Measurements from ENCODE around the gene GNL1. TPM values are rescaled to one million over a fixed set of nuclear protein-coding genes. Genes with fewer than 3 reads are reported as not detected.
"Not testable (repeated sequence)": the region's sequence is repeated elsewhere in the genome, so short reads cannot be mapped to it uniquely, and the experiment has no call there.

GNL1 gene
- polyA plus RNA-seq (ENCODE audit: low read depth in 6 of 6), result 10 to 100 TPM; 23.8 to 47.4 (median 36.8) TPM

GRCh38 chr6:30556066-30556905 is at the start of gene GNL1:
Gene GNL1, minus strand, starts transcription at chr6:30556489. Its CDS starts 286 bp downstream, at chr6:30556203.
- peaks cover 12 to 28% of the 10 kb centered on the region in 2 donors for H3K36me3 Mint-ChIP-seq
- no peaks in the 10 kb centered on the region for H3K27me3 Mint-ChIP-seq

DNA sequence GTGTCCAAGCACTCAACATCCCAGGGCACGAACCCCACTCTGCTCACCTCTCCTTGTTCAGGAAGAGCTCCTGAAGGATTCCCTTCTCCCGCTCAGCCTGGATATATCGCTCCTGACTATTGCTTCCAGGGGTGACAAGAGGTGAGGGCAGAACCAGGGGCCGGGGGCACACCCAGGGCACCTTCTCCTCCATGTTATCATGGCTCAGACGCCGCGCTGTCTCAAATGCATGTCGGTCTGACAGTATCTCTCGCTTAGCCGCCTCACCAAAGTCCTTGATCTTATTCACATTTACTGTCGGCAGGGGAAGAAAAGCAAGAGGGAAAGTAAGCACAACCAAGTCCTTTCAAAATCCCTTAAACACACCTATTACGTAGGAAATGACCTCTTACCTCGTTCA is 47.7 kb upstream of the GNL1 start:
- H3K4me3 Mint-ChIP-seq, result no peak overlapping the region
- H3K36me3 Mint-ChIP-seq, result peaks cover 21 to 35% of the 10 kb centered on the region in 2 donors
- no peak for DNase-seq
- no peak for ATAC-seq (ENCODE audit: low read depth in 2 of 2)
- no peaks in the 10 kb centered on the region for H3K27me3 Mint-ChIP-seq
- H3K27ac Mint-ChIP-seq, result peak overlapping the region in 2 of 6 donors; percentile 42 to 88
- no peaks in the 10 kb centered on the region for H3K9me3 Mint-ChIP-seq
- peaks cover 17 to 22% (median 18%) of the 10 kb centered on the region in 3 donors for H3K4me1 Mint-ChIP-seq

More at GRCh38 chr6:30556066-30556905, at the start of gene GNL1:
- peak within 1 kb of the TSS; percentile 98 to 100 (median 99) for H3K4me3 Mint-ChIP-seq
- H3K4me1 Mint-ChIP-seq, result peaks cover 35 to 53% (median 49%) of the 10 kb centered on the region in 3 donors
- ATAC-seq (ENCODE audit: low read depth in 2 of 2), result peak; percentile 79 to 80
- peak within 1 kb of the TSS; percentile 99 to 100 (median 100) for H3K27ac Mint-ChIP-seq
- no peaks in the 10 kb centered on the region for H3K9me3 Mint-ChIP-seq
- peak; percentile 99 for DNase-seq

DNA sequence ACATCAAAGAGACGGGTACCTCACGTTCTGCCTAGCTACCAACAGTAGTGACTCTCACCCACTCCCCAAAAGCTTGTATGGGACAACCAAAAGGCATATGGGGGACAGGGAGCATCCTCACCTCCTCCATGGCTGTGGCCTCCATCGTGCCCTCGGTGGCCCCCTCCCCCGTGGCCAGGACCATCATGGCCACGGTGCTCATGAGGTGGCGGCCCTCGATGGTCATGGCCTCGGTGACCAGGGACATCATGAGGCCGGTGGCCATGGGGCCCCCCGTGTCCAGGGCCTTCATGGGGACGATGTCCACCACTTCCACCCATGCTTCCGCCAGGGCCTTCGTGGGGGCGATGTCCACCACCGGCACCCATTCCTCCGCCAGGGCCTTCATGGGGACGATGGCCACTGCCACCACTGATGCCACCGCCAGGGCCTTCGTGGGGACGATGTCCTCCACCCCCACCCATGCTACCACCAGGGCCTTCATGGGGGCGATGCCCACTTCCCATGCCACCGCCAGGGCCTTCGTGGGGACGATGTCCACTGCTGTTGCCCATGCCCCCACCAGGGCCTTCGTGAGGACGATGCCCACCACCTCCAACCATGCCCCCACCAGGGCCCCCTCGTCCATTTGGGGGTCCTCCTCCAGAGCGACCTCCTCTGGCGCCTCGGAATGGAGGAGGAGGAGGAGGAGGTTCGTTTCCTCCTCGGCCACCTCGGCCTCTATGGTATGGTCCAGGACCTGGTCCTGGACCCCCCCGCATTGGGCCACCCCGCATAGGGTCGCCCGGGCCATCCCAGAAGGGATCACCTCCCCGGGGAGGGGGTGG is 45.7 kb upstream of the GNL1 start:
- Mint-ChIP-seq H3K4me3 (no peak overlapping the region), H3K27ac (peak overlapping the region in 3 of 6 donors; percentile 47 to 62 (median 57)), H3K36me3 (peaks cover 16 to 28% of the 10 kb centered on the region in 2 donors), H3K9me3 (no peaks in the 10 kb centered on the region), H3K4me1 (peaks cover 15 to 19% (median 16%) of the 10 kb centered on the region in 3 donors), H3K27me3 (no peaks in the 10 kb centered on the region)
- ATAC-seq (ENCODE audit: low read depth in 2 of 2) (no peak), DNase-seq (no peak)

DNA sequence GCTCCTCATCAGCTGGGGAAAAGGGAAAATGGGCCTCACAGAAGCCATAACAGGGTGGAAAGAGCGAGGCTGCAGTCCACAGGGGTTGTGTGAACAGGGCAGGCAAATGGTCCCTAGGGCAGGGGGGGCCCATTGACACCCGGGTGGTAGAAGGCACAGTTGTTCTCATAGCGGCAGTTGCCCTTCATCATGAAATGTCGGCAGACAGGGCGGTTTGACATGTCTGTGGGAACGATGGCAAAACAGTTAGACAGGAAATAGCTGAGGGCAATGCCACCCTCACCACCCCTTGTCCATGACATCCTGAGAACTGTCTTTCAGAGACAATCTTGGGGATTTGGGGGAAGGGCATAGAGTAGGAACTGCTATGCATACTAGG is 45.1 kb upstream of the GNL1 start:
- DNase-seq (no peak), ATAC-seq (ENCODE audit: low read depth in 2 of 2) (no peak)
- Mint-ChIP-seq H3K27me3 (no peaks in the 10 kb centered on the region), H3K9me3 (no peaks in the 10 kb centered on the region), H3K4me1 (peaks cover 16 to 19% (median 18%) of the 10 kb centered on the region in 3 donors), H3K4me3 (no peak overlapping the region), H3K36me3 (peaks cover 15 to 27% of the 10 kb centered on the region in 2 donors), H3K27ac (peak overlapping the region in 4 of 6 donors; percentile 47 to 91 (median 62))

GRCh38 chr6:30600451-30600961 is 44.2 kb upstream of the GNL1 start:
- no peaks in the 10 kb centered on the region for H3K9me3 Mint-ChIP-seq
- DNase-seq (no peak), ATAC-seq (ENCODE audit: low read depth in 2 of 2) (no peak)
- H3K36me3 Mint-ChIP-seq, result peaks cover 8 to 20% of the 10 kb centered on the region in 2 donors
- peaks cover 14 to 19% (median 14%) of the 10 kb centered on the region in 3 donors for H3K4me1 Mint-ChIP-seq
- no peak overlapping the region for H3K4me3 Mint-ChIP-seq
- H3K27me3 Mint-ChIP-seq, result no peaks in the 10 kb centered on the region
- no peak overlapping the region for H3K27ac Mint-ChIP-seq

- peaks cover 14 to 19% (median 16%) of the 10 kb centered on the region in 3 donors for H3K4me1 Mint-ChIP-seq
- peak overlapping the region in 4 of 6 donors; percentile 7 to 61 (median 48) for H3K27ac Mint-ChIP-seq
- H3K36me3 Mint-ChIP-seq, result peaks cover 4 to 20% of the 10 kb centered on the region in 2 donors
- DNase-seq, result no peak
- ATAC-seq (ENCODE audit: low read depth in 2 of 2), result no peak
- no peaks in the 10 kb centered on the region for H3K27me3 Mint-ChIP-seq
- H3K9me3 Mint-ChIP-seq, result no peaks in the 10 kb centered on the region
- peak overlapping the region in 1 of 8 donors; percentile 35 for H3K4me3 Mint-ChIP-seq
Observed at GRCh38 chr6:30599625-30600324, 43.5 kb upstream of the GNL1 start.

DNA sequence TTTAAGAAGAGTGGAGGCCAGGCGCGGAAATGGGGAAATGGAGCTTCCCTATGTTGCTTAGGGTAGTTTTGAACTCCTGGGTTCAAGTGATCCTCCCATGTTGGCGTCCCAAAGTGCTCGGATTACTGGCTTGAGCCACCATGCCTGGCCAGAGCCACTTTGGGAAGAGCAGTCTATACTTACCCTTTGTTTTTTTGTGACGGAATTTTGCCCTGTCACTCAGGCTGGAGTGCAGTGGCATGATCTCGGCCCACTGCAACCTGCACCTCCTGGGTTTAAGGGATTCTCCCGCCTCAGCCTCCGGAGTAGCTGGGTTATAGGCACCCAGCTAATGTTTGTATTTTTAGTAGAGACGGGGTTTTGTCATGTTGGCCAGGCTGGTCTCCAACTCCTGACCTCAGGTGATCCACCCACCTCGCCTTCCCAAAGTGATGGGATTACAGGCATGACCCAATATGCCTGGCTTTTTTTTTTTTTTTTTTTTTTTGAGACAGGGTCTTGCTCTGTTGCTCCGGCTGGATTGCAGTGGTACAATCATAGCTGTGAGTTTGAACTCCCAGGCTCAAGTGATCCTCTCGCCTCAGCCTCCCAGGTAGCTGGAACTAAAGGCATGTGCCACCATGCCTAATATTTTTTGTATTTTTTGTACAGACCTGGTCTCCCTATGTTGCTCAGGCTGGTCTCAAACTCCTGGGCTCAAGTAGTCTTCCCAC is 42.8 kb upstream of the GNL1 start:
- peak overlapping the region in 1 of 8 donors; percentile 35 for H3K4me3 Mint-ChIP-seq
- ATAC-seq (ENCODE audit: low read depth in 2 of 2), result no peak
- H3K27me3 Mint-ChIP-seq, result no peaks in the 10 kb centered on the region
- H3K36me3 Mint-ChIP-seq, result peaks cover 4 to 15% of the 10 kb centered on the region in 2 donors
- H3K9me3 Mint-ChIP-seq, result no peaks in the 10 kb centered on the region
- no peak for DNase-seq
- peaks cover 14 to 16% (median 15%) of the 10 kb centered on the region in 3 donors for H3K4me1 Mint-ChIP-seq
- H3K27ac Mint-ChIP-seq, result peak overlapping the region in 5 of 6 donors; percentile 7 to 72 (median 59)

DNA sequence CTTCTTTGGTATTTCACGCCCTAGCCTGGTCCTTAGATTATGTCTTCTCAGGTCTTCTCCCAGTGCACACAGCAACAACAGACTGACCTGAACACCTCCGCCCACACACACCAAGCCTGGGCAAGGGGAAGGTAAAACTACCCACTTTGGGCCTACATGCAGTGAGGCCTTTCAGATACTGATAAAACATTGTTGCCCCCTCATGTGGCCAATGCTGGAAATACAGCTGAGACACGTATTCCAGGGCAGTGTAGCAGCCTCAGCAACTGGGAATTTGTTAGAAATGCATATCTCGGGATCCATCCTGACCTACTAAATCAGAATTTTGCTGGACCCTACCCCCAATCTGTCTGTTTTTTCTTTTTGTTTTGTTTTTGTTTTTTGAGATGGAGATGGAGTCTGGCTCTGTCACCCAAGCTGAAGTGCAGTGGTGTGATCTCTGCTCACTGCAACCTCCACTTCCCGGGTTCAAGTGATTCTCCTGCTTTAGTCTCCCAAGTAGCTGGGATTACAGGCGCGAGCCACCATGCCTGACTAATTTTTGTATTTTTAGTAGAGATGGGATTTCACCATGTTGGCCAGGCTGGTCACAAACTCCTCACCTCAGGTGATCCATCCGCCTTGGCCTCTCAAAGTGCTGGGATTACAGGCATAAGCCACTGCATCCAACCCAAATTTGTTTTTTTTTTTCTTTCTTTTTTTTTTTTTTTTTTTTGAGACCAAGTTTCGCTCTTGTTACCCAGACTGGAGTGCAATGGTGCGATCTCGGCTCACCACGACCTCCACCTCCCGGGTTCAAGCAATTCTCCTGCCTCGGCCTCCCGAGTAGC is 41.2 kb upstream of the GNL1 start:
- Mint-ChIP-seq H3K4me1 (peaks cover 6 to 13% (median 10%) of the 10 kb centered on the region in 3 donors), H3K27ac (peak overlapping the region in 4 of 6 donors; percentile 13 to 80 (median 60)), H3K4me3 (peak overlapping the region in 1 of 8 donors; percentile 19)
- not testable (repeated sequence) for H3K9me3 Mint-ChIP-seq, H3K36me3 Mint-ChIP-seq, H3K27me3 Mint-ChIP-seq
- ATAC-seq (ENCODE audit: low read depth in 2 of 2) (peak; percentile 88 to 92), DNase-seq (peak; percentile 70)

DNA sequence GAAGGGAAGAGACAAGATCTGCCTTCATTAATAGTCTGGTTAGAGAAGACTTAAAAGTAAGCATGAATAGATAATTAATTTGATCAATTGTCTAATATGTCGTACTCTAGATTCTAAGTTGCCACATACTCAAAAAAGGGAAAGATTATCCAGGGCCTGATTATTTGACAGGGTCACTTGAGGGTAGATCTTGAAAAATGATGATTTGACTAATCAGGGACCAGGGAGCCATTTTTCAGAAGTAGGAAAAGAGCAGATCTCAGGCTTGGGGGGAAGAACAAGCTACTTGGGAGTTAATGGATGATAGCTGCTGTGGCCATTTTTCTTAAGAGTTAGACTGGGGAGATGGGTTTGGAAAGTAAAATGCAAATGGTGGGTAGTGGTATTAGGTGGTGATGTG is 36.0 kb upstream of the GNL1 start:
- Mint-ChIP-seq H3K36me3 (peaks cover 10 to 21% of the 10 kb centered on the region in 2 donors), H3K9me3 (no peaks in the 10 kb centered on the region), H3K4me3 (no peak overlapping the region), H3K27ac (peak overlapping the region in 2 of 6 donors; percentile 8 to 90), H3K4me1 (peaks cover 3 to 17% (median 11%) of the 10 kb centered on the region in 3 donors), H3K27me3 (no peaks in the 10 kb centered on the region)
- no peak for DNase-seq
- no peak for ATAC-seq (ENCODE audit: low read depth in 2 of 2)

DNA sequence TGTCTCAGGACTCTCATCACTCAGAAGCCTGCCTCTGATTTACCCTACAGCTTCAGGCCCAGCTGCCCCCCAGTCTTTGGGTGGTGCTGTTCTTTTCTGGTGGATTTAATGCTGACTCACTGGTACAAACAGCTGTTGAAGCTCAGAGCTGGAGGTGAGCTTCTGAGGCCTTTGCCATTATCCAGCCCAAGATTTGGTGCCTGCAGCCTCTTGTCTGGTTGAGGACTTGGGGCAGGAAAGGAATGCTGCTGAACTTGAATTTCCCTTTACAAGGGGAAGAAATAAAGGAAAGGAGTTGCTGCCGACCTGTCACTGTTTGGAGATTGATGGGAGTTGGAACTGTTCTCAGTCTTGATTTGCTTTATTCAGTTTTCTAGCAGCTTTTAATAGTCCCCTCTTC is 34.7 kb upstream of the GNL1 start:
- ATAC-seq (ENCODE audit: low read depth in 2 of 2), result no peak
- H3K4me3 Mint-ChIP-seq, result no peak overlapping the region
- peak overlapping the region in 2 of 6 donors; percentile 29 to 63 for H3K27ac Mint-ChIP-seq
- DNase-seq, result no peak
- no peaks in the 10 kb centered on the region for H3K27me3 Mint-ChIP-seq
- peaks cover 0 to 10% (median 9%) of the 10 kb centered on the region in 3 donors for H3K4me1 Mint-ChIP-seq
- H3K9me3 Mint-ChIP-seq, result no peaks in the 10 kb centered on the region
- peaks cover 20 to 27% of the 10 kb centered on the region in 2 donors for H3K36me3 Mint-ChIP-seq

GRCh38 chr6:30590509-30590908 is 34.2 kb upstream of the GNL1 start:
- H3K27ac Mint-ChIP-seq, result peak overlapping the region in 4 of 6 donors; percentile 4 to 78 (median 24)
- H3K36me3 Mint-ChIP-seq, result peaks cover 25 to 27% of the 10 kb centered on the region in 2 donors
- H3K4me1 Mint-ChIP-seq, result peaks cover 0 to 10% (median 7%) of the 10 kb centered on the region in 3 donors
- no peak overlapping the region for H3K4me3 Mint-ChIP-seq
- no peaks in the 10 kb centered on the region for H3K9me3 Mint-ChIP-seq
- ATAC-seq (ENCODE audit: low read depth in 2 of 2) (no peak), DNase-seq (no peak)
- no peaks in the 10 kb centered on the region for H3K27me3 Mint-ChIP-seq

Measured in naive B cell (primary cell).